HepG2 (cell line): ENCODE results near the gene RIIAD1. TPM values are rescaled to one million over a fixed set of nuclear protein-coding genes. Genes with fewer than 3 reads are reported as not detected.

Source experiments
- ATAC-seq: fragments of 200-7000 bp; cut with Tn5 transposase; 3 replicates; pipeline ENCODE4 v1.9.1; 2020; ENCODE audit warnings: mild to moderate bottlenecking, moderate library complexity
- BruUV-seq: library from RNA; stranded (reverse); fragments of 400-500 nt; replicated peaks from 2 replicates; lab custom pipeline; 2021; lab: Mats Ljungman, UMichigan
- CTCF ChIA-PET: fragments of 300-600 bp; formaldehyde crosslinking; extraction: SDS; loops from one replicate; lab custom pipeline; 2021; ENCODE audit warnings: low total read pairs, inconsistent platforms, low intra/inter-chr PET ratio; lab: Yijun Ruan, JAX
- POLR2A ChIA-PET: fragments of 350-600 bp; sonication (Branson Sonifier 250); formaldehyde crosslinking; loops from one replicate; lab custom pipeline; 2020; ENCODE audit warnings: antibody characterized with exemption, inconsistent platforms; lab: Yijun Ruan, JAX
- DNase-seq: peaks from one replicate; pipeline ENCODE4 v3.0.0-alpha.2; 2015; ENCODE audit warnings: low spot score
- FAIRE-seq: peaks from 3 replicates; lab custom pipeline; 2011; peaks lifted over from hg19 to GRCh38; lab: Jason Lieb, UNC
- H2AFZ ChIP-seq: one replicate; pipeline ENCODE4 v1.6.1; 2011; ENCODE audit warnings: low read length, inconsistent platforms
- H3K27ac ChIP-seq: fragments of 300-600 bp; 3 replicates; pipeline ENCODE4 v1.8.0; 2011; ENCODE audit warnings: mixed run types, mild to moderate bottlenecking, mixed read lengths, low read length, inconsistent platforms; ENCODE audit not compliant: insufficient read depth; ENCODE audit errors: extremely low read length
- H3K27me3 ChIP-seq, 2 experiments: fragments of 200-600 bp in 1 of 2; 2 replicates in 1 of 2; 3 replicates in 1 of 2; pipeline versions ENCODE4 v1.6.0 to v1.8.0; 2011; ENCODE audit warnings: low read length in 2 of 2, mild to moderate bottlenecking in 2 of 2, moderate library complexity in 2 of 2, inconsistent platforms in 1 of 2; ENCODE audit not compliant: insufficient read depth in 2 of 2, control insufficient read depth in 1 of 2
- H3K36me3 ChIP-seq, 2 experiments: fragments of 200-600 bp in 1 of 2; replicated peaks in 1 of 2; 2 replicates in 1 of 2; 3 replicates in 1 of 2; pipeline versions ENCODE4 v1.5.1 to v1.8.0; 2011; ENCODE audit warnings: low read length in 2 of 2, inconsistent platforms in 1 of 2; ENCODE audit not compliant: insufficient read depth in 2 of 2, control insufficient read depth in 1 of 2
- H3K4me1 ChIP-seq: 2 replicates; pipeline ENCODE4 v1.5.1; 2012; ENCODE audit warnings: low read length, inconsistent platforms; ENCODE audit not compliant: insufficient read depth
- H3K4me2 ChIP-seq: 2 replicates; pipeline ENCODE4 v1.6.0; 2011; ENCODE audit warnings: low read depth, low read length, inconsistent platforms
- H3K4me3 ChIP-seq, 3 experiments: fragments of 200-600 bp in 1 of 3; sonication (generic), shearing (Covaris generic) in 1 of 3; replicated peaks in 1 of 3; 2 replicates each; pipeline ENCODE4 v1.5.1; 2011 to 2016; ENCODE audit warnings: low read length in 3 of 3, inconsistent platforms in 2 of 3, low read depth in 2 of 3, mild to moderate bottlenecking in 2 of 3, control low read depth in 1 of 3, mixed read lengths in 1 of 3; ENCODE audit not compliant: insufficient read depth in 1 of 3
- H3K79me2 ChIP-seq: one replicate; pipeline ENCODE4 v1.6.1; 2011; ENCODE audit warnings: low read length, inconsistent platforms; ENCODE audit not compliant: insufficient read depth
- H3K9ac ChIP-seq: 2 replicates; pipeline ENCODE4 v1.6.0; 2011; ENCODE audit warnings: mild to moderate bottlenecking, low read depth, low read length, inconsistent platforms; ENCODE audit not compliant: insufficient read depth
- H3K9me3 ChIP-seq: 2 replicates; pipeline ENCODE4 v1.5.1; 2012; ENCODE audit warnings: mild to moderate bottlenecking, low read length
- H4K20me1 ChIP-seq: 2 replicates; pipeline ENCODE4 v1.6.0; 2011; ENCODE audit warnings: inconsistent platforms, mild to moderate bottlenecking, low read length, moderate library complexity; ENCODE audit not compliant: insufficient read depth
- HNRNPL ChIP-seq: fragments of 200-400 bp; formaldehyde crosslinking; IDR thresholded peaks from 2 replicates; pipeline ENCODE4 v1.6.1; 2017; ENCODE audit warnings: mild to moderate bottlenecking, low read depth, low read length
- ZNF101 ChIP-seq: sonication (generic); formaldehyde crosslinking; IDR thresholded peaks from 2 replicates; pipeline ENCODE4 v1.4.0; 2020; ENCODE audit warnings: mild to moderate bottlenecking, low read depth, missing genetic modification reagents, borderline replicate concordance
- ZNF335 ChIP-seq: sonication (generic); formaldehyde crosslinking; IDR thresholded peaks from 2 replicates; pipeline ENCODE4 v1.4.0; 2020; ENCODE audit warnings: missing genetic modification reagents
- WGBS: methylation state at CpG from one replicate; pipeline ENCODE4 v1.1.6; 2017; ENCODE audit warnings: low lambda C conversion rate; 5-methylcytosine and 5-hydroxymethylcytosine counted together
- in situ Hi-C: cut with HindIII; loops from 2 replicates; pipeline ENCODE4 v1.10.0; 2017; ENCODE audit warnings: low pct_unique_long_range_greater_than_20kb; ENCODE audit not compliant: extremely low pct_ligation_motif_present
- intact Hi-C: fragments of 100-400 bp; cut with micrococcal nuclease; formaldehyde crosslinking; loops from one replicate; pipeline ENCODE4 v1.10.0; 2022; ENCODE audit not compliant: unreplicated experiment
- polyA plus RNA-seq, 8 experiments: library from polyadenylated mRNA; depleted of rRNA in 3 of 8; stranded (reverse) in 7 of 8; unstranded in 1 of 8; fragments of >200 nt; fragmentation: Illumina TruSeq in 4 of 8; extraction: Trizol in 4 of 8; gene quantifications; 2 replicates each; pipeline versions ENCODE4 v1.2.1 to v1.2.3, GENCODE V29; 2011 to 2016; ENCODE audit warnings: low read depth in 4 of 8, missing spikeins in 1 of 8, mixed read lengths in 1 of 8; ENCODE audit not compliant: insufficient read depth in 1 of 8
- total RNA-seq, 5 experiments: library from RNA; depleted of rRNA; stranded (reverse); fragments of >200 nt; fragmentation: Illumina TruSeq; extraction: Trizol; gene quantifications; 2 replicates each; pipeline ENCODE4 v1.2.3, GENCODE V29; 2016; ENCODE audit warnings: low read depth in 1 of 5
- TF ChIP-seq, protein P1 (sequence below): sonication (generic); formaldehyde crosslinking; IDR thresholded peaks from 2 replicates; pipeline ENCODE4 v1.4.0; 2020; ENCODE audit warnings: low read depth, mild to moderate bottlenecking, missing genetic modification reagents
- TF ChIP-seq, protein P2 (sequence below): sonication (generic); formaldehyde crosslinking; IDR thresholded peaks from 2 replicates; pipeline ENCODE4 v1.4.0; 2020; ENCODE audit warnings: missing genetic modification reagents
- TF ChIP-seq, protein P3 (sequence below): IDR thresholded peaks from 2 replicates; pipeline ENCODE4 v1.6.1; 2016; ENCODE audit warnings: low read depth, borderline replicate concordance
- TF ChIP-seq, protein P4 (sequence below): IDR thresholded peaks from 2 replicates; pipeline ENCODE4 v1.6.1; 2016; ENCODE audit warnings: missing compliant biosample characterization, missing genetic modification reagents, borderline replicate concordance
- TF ChIP-seq, protein P5 (sequence below), 2 experiments: sonication (generic) in 1 of 2; formaldehyde crosslinking in 1 of 2; IDR thresholded peaks; 2 replicates each; pipeline versions ENCODE4 v1.4.0 to v1.6.1; 2016 to 2020; ENCODE audit warnings: borderline replicate concordance in 1 of 2, low read depth in 1 of 2, mild to moderate bottlenecking in 1 of 2, missing genetic modification reagents in 1 of 2

The RIIAD1 gene
- total and polyA plus RNA-seq, 2 of the 13 experiments (the other 11 are each of a cell fraction or from before 2014, with no cell fraction given): not detected

DNA sequence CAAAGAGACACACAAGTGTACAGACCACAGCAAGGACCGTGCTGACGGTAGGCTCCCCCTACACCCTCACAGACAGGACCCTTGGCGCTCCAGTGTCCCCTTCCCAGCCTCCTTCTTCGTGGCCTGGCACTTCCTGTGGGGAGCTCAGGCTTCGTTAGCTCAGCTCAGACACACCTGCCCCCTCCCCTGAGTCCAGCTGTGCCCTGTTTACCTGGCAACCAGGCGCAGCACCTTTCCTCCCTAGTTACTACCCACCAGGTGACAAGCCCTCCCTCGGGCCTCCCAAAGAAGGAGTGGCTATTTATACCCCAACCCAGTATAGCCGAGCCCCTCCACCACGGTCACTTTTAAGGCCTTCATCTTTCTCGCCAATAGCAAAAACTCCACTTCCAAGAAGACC lies 9.4 kb upstream of the RIIAD1 start (continued):
- TF ChIP-seq, protein P1, sequence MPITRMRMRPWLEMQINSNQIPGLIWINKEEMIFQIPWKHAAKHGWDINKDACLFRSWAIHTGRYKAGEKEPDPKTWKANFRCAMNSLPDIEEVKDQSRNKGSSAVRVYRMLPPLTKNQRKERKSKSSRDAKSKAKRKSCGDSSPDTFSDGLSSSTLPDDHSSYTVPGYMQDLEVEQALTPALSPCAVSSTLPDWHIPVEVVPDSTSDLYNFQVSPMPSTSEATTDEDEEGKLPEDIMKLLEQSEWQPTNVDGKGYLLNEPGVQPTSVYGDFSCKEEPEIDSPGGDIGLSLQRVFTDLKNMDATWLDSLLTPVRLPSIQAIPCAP (CRISPR knock-in tag): no peak
- TF ChIP-seq HNRNPL (no peak), ZNF101 (CRISPR knock-in tag) (no peak)
- TF ChIP-seq, protein P2, sequence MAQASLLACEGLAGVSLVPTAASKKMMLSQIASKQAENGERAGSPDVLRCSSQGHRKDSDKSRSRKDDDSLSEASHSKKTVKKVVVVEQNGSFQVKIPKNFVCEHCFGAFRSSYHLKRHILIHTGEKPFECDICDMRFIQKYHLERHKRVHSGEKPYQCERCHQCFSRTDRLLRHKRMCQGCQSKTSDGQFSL (CRISPR knock-in tag): no peak
- TF ChIP-seq, protein P3, sequence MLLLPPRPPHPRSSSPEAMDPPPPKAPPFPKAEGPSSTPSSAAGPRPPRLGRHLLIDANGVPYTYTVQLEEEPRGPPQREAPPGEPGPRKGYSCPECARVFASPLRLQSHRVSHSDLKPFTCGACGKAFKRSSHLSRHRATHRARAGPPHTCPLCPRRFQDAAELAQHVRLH (CRISPR knock-in tag): no peak
- TF ChIP-seq, protein P4, sequence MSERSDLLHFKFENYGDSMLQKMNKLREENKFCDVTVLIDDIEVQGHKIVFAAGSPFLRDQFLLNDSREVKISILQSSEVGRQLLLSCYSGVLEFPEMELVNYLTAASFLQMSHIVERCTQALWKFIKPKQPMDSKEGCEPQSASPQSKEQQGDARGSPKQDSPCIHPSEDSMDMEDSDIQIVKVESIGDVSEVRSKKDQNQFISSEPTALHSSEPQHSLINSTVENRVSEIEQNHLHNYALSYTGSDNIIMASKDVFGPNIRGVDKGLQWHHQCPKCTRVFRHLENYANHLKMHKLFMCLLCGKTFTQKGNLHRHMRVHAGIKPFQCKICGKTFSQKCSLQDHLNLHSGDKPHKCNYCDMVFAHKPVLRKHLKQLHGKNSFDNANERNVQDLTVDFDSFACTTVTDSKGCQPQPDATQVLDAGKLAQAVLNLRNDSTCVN (CRISPR knock-in tag): no peak

DNA sequence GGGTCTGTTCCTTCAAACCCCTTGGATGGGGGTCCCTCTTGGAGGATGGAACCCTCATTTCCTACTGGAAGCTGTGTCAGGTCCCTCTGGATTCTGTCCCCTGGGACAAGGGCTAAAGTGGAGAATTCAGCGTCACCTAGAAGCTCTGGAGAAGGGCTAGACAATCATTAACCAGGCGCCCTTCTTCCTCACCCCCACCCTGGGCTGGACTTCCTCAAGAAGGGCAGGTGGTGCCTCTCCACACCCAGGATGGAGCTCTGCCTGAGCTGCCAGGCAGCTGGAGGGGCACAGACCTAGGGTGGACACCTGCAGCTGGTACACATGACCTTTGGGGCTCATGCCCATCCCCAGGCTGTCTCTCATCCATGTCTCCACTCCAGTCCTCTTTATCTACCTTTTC lies 8.3 kb upstream of the RIIAD1 start:
- no peaks in the 10 kb centered on the region for H4K20me1 ChIP-seq
- WGBS: no CpG with 5 or more reads among the region's 2 CpGs
- no peaks in the 10 kb centered on the region for H3K9me3 ChIP-seq
- DNase-seq: no peak
- TF ChIP-seq ZNF335 (CRISPR knock-in tag): no peak
- TF ChIP-seq, protein P5, sequence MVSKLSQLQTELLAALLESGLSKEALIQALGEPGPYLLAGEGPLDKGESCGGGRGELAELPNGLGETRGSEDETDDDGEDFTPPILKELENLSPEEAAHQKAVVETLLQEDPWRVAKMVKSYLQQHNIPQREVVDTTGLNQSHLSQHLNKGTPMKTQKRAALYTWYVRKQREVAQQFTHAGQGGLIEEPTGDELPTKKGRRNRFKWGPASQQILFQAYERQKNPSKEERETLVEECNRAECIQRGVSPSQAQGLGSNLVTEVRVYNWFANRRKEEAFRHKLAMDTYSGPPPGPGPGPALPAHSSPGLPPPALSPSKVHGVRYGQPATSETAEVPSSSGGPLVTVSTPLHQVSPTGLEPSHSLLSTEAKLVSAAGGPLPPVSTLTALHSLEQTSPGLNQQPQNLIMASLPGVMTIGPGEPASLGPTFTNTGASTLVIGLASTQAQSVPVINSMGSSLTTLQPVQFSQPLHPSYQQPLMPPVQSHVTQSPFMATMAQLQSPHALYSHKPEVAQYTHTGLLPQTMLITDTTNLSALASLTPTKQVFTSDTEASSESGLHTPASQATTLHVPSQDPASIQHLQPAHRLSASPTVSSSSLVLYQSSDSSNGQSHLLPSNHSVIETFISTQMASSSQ (IDR thresholded peaks at IDR 0.05; ENCODE audit: low read depth): peak; percentile 80
- TF ChIP-seq, protein P5 (CRISPR knock-in tag; IDR thresholded peaks at IDR 0.05; ENCODE audit: borderline replicate concordance): no peak
- TF ChIP-seq, all 625 proteins: peak for 1
- no TSS peak for BruUV-seq
- ATAC-seq: peak; percentile 17; the same call in 1 of the 3 replicates
- H3K27me3 ChIP-seq: peaks cover 0 to 23% of the 10 kb centered on the region in 2 experiments; a peak in 3 of 5 replicates
- H3K9ac ChIP-seq: no peak overlapping the region
- no peaks in the 10 kb centered on the region for H3K36me3 ChIP-seq
- peaks cover 48% of the 10 kb centered on the region for H3K4me1 ChIP-seq
- intact Hi-C loops: no loop called here
- in situ Hi-C loops: loop anchor here (10.0 kb wide), 1 partner anchor 122 kb away; the partner anchor contains the start of genes C2CD4D and RORC
- no peak overlapping the region for H2AFZ ChIP-seq
- no peaks in the 10 kb centered on the region for H3K79me2 ChIP-seq
- H3K27ac ChIP-seq: no peak overlapping the region
- peak; percentile 18 for FAIRE-seq
- ChIA-PET POLR2A (no interaction called here), CTCF (no interaction called here)
- H3K4me2 ChIP-seq: peak overlapping the region; percentile 2; the same call in 1 of the 2 replicates
- no peak overlapping the region for H3K4me3 ChIP-seq
